Ammon's horn (tissue), 1 donor: Measurements from ENCODE around the gene LRRC8C.

Experiments used
- DNase-seq: peaks from one replicate; pipeline ENCODE4 v3.0.0-alpha.2; 2016; ENCODE audit warnings: low spot score

Gene LRRC8C

GRCh38 chr1:89733748-89734147, 100.8 kb downstream of the LRRC8C start:
- no peak for DNase-seq

- DNase-seq: no peak
These were observed 101.5 kb downstream of the LRRC8C start for GRCh38 chr1:89734442-89734841.

GRCh38 chr1:89735479-89735878, 102.6 kb downstream of the LRRC8C start:
- no peak for DNase-seq

GRCh38 chr1:89736937-89737733, 104.2 kb downstream of the LRRC8C start:
- DNase-seq: no peak

- DNase-seq: no peak
These were observed 105.1 kb downstream of the LRRC8C start for GRCh38 chr1:89737985-89738510.

GRCh38 chr1:89739013-89739843, 106.3 kb downstream of the LRRC8C start:
- no peak for DNase-seq

DNA sequence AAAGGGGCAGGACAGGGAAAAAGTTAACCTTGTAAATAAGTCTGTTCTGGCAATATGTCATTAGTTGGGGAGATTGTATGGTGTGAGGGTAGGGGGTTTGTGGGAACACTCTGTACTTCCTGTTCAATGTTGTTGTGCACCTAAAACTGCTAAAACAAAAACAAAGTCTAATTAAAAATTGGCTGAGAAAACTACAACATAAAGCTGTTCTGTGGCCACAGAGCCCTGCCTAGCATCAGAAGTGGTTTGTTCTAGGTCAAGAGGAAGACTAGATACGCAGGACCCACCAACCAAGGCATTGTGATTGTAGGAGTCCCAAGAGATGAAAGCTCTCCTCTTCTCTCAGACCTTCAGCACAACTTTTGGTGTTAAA, 106.9 kb downstream of the LRRC8C start:
- no peak for DNase-seq

- no peak for DNase-seq
These were observed 110.9 kb downstream of the LRRC8C start for GRCh38 chr1:89743788-89744187.

DNA sequence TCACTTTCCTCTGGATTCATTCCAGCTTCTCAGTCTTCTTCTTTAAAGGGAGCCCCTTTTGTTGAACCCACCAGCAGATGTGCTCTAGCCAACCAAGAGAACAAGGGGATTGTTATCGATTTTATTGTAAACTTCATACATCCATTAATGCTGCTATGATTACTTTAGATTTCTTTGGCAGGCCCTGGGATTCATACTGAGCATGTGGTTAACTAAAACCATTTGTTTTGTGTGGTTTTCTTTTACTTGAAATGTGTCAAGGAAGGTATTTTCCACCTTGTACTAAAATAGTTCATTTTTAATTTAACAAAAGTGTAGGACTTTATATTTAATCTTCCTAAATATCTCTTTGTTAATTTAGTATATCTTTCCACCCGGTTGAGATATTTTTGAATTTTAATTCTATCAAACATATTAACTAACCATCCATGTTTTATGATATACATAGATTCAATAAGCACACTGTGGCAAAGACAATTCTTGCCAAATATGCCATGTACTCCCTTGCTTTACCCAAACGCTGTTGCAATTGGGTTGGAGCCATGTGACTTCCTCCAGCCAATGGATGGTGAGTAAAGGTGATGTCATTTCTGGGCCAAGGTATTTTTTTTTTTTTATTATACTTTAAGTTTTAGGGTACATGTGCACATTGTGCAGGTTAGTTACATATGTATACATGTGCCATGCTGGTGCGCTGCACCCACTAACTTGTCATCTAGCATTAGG, 113.7 kb downstream of the LRRC8C start:
- DNase-seq: no peak

GRCh38 chr1:89753761-89754160, 120.8 kb downstream of the LRRC8C start:
- no peak for DNase-seq

GRCh38 chr1:89754518-89754917, 121.6 kb downstream of the LRRC8C start:
- DNase-seq: peak; percentile 55

DNA sequence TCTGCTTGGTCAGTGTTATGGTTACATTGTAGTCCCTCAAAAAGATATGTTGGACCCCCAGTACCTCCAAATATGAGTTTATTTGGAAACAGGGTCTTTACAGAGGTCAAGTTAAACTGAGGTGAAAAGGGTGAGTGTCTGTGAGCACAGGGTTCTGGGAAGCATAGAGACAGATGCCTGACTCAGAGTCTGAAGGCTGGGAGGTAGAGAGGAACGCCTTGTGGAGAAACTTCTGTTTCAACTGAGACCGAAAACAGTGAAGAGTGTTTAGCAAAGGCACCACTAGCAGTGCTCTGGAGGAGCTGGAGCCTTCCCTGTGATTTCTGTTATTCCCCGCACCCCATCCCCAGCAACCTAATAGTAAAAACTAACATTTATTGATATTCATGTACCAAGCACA, 122.7 kb downstream of the LRRC8C start:
- no peak for DNase-seq

DNA sequence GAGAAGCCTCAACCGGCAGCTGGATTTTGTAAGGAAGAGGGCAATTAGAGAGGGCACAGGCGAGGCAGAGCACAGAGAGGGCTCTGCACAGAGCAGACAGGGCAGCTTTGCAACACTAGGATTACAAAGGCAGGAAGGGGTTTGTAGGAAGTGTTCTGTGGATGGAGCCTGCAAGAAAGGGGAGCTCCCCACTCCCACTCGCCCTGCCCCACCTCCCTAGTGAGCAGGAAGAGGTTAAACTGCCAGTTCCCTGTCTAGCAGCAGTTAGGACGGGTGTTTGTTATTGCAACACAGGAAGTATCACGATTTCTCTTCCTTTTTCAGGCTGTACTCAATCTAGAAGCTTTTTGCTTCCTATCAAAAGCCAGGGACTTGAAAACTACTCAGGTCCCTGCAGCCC, 124.6 kb downstream of the LRRC8C start:
- peak; percentile 60 for DNase-seq

DNA sequence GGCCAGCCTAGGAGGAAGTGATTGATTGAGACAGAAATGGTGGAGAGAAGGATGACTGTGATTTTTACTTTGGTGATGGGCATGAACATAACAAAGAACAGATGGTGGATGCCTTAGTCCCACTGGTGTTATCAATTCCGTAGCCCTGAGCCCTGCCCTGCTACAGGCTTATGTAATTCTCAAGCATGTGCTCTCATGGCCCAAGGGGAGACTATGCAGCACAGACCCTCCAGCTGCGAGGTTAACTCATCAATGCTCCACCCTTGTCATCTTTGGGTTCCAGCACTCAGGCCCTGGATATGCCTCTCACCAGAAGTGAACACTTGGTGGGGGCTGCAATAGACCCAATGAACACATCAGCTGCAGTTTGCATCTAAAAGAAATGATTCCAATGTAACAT, 125.2 kb downstream of the LRRC8C start:
- DNase-seq: no peak

DNA sequence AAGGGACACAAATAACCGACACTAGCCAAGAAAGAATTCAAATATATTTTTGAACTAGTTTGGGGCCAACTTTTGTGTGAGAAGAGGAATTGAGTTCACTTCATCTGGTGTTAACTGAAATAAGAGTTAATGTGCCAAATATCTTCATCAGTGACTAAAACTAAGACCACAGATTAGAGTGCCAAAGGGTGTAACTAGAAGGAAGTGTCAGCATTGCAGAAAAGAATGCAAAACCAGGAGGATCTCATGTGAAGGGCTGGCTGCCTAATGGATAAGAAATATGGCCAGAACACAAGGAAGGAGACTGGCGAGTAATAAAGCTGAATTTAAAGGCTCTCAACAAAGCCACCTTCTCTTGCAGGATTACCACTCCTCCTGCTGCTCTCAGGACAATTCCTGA, 126.1 kb downstream of the LRRC8C start:
- DNase-seq: no peak

GRCh38 chr1:89760496-89760895, 127.6 kb downstream of the LRRC8C start:
- peak; percentile 24 for DNase-seq

GRCh38 chr1:89761338-89761737, 128.4 kb downstream of the LRRC8C start:
- DNase-seq: no peak

DNA sequence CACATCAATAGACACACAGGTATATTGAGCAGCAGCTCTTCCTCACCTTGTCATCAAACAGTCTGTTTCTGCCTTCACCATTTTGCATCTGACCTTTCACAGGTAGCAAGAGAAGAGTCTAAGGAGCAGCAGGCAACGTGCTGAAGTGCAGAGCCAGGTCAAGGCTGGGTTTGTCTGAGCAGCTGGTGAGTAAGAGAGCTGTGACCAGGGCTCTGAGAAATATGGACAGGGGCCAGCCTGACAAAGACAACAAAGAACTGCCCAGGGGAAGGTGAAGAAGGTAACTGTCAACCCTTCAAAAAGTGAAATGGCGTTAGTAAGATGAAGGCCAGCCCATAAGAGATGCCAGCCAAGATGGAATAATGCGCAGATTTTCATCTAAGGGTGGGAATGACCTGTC, 129.0 kb downstream of the LRRC8C start:
- no peak for DNase-seq

DNA sequence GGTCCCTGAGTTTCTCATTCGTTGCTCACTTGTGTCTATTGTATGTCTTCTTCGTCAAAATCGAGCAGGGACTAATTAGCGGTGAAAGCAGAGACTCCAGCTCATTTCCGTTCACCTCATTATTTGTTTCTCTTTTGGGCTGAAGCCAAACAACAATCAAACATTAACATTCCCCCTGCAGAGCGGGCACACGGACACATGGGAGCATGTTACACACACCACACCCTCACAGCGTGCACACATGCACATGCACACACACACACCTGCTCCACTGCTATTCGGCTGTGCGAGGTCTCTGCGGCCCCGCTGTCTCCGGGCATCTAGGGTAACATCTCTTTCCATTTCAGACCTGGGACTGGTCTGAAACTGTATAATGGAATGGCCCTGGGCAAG, 129.5 kb downstream of the LRRC8C start:
- DNase-seq: no peak

DNA sequence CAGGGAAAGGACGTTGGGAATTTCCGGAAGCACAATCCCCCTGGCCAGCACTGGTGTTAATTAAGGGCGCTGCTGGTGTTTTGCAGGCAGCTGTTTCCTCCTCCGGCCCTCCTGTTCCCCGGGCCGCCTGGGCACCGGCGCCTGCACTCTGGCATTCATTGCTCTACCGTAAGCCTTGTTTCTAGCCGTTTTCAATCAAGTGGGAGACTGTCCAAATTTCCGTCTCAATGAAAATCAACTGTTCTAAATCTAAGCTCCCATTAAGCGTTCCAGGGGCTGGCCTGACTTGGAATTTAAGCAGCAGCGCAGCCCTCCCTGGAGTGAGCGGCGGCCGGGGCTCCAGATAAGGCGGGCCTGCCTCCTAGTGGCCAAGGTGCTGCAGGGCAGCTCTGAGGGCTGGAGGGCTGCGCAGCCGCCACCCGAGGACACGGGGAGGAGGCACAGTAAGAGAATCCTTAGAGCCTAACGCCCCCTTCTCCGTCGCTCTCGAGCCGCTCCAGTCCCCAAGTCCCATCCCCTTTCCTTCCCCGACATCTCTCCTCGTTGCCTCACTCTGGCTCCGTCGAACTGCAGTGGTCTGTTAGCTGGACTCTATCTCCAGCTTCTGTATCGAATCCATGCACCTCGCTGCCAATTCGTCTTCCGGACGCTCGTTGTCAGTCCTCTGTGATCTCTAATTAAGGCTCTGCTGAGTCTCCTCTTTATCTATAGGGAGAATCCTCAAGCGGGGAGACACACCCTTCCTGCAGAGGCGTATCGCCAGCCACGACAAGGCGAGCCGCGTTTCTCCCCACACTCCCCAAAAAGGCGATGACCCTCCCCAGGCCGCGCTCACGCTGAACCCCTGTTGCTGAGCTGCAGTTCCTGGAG, 130.1 kb downstream of the LRRC8C start:
- peak; percentile 94 for DNase-seq

- DNase-seq: no peak
These were observed 130.7 kb downstream of the LRRC8C start for GRCh38 chr1:89763649-89763986.

- no peak for DNase-seq
These were observed 132.9 kb downstream of the LRRC8C start for GRCh38 chr1:89765774-89766173.
